PC-3 (cell line): ENCODE results near the gene BRWD1. TPM values are rescaled to one million over a fixed set of nuclear protein-coding genes. Genes with fewer than 3 reads are reported as not detected.
A peak's percentile ranks its signal among the peaks of the same experiment; 100 is the strongest.

Experiments used
- ATAC-seq: fragments of 200-7000 bp; cut with Tn5 transposase; 2 replicates; pipeline ENCODE4 v1.9.1; 2020; ENCODE audit warnings: mild to moderate bottlenecking, moderate library complexity
- BruUV-seq: library from RNA; stranded (reverse); fragments of 400-500 nt; replicated peaks from 2 replicates; lab custom pipeline; 2021; lab: Mats Ljungman, UMichigan
- CTCF ChIA-PET: fragments of 300-600 bp; sonication (Branson Sonifier 250); formaldehyde crosslinking; loops from one replicate; lab custom pipeline; 2022; ENCODE audit warnings: antibody characterized with exemption; lab: Charles Lee
- POLR2A ChIA-PET: fragments of 300-600 bp; sonication (Branson Sonifier 250); formaldehyde crosslinking; loops from one replicate; lab custom pipeline; 2022; ENCODE audit warnings: antibody characterized with exemption; ENCODE audit not compliant: unreplicated experiment; lab: Charles Lee
- DNase-seq: peaks from one replicate; pipeline ENCODE4 v3.0.0-alpha.2; 2015
- H2AFZ ChIP-seq: fragments of 300-600 bp; sonication (generic); 2 replicates; pipeline ENCODE4 v1.6.0; 2016; ENCODE audit warnings: antibody characterized with exemption, low read length
- H3F3A ChIP-seq: fragments of 300-600 bp; sonication (generic); one replicate; pipeline ENCODE4 v1.6.0; 2017; ENCODE audit warnings: antibody characterized with exemption, low read length, control low read depth, mild to moderate bottlenecking; ENCODE audit not compliant: unreplicated experiment
- H3K27ac ChIP-seq: fragments of 300-600 bp; sonication (generic); 2 replicates; pipeline ENCODE4 v1.5.1; 2016; ENCODE audit warnings: mild to moderate bottlenecking, low read length
- H3K27me3 ChIP-seq: fragments of 300-600 bp; sonication (generic); 2 replicates; pipeline ENCODE4 v1.6.1; 2016; ENCODE audit warnings: low read length, mixed read lengths
- H3K36me3 ChIP-seq: fragments of 300-600 bp; sonication (generic); 2 replicates; pipeline ENCODE4 v1.6.1; 2016; ENCODE audit warnings: low read depth, mixed run types, low read length, mixed read lengths
- H3K4me1 ChIP-seq: fragments of 300-600 bp; sonication (generic); 2 replicates; pipeline ENCODE4 v1.5.1; 2016; ENCODE audit warnings: low read length; ENCODE audit not compliant: insufficient read depth
- H3K4me2 ChIP-seq: fragments of 300-600 bp; sonication (generic); 2 replicates; pipeline ENCODE4 v1.6.0; 2016; ENCODE audit warnings: low read length
- H3K4me3 ChIP-seq: fragments of 300-600 bp; sonication (generic); 2 replicates; pipeline ENCODE4 v1.5.1; 2016; ENCODE audit warnings: mild to moderate bottlenecking, low read length, mixed read lengths
- H3K79me2 ChIP-seq: fragments of 300-600 bp; sonication (generic); 2 replicates; pipeline ENCODE4 v1.6.1; 2017; ENCODE audit warnings: low read length, mixed read lengths
- H3K9ac ChIP-seq: fragments of 300-600 bp; sonication (generic); 2 replicates; pipeline ENCODE4 v1.6.0; 2016; ENCODE audit warnings: mild to moderate bottlenecking, low read length
- H3K9me2 ChIP-seq: fragments of 300-600 bp; sonication (generic); replicated peaks from 2 replicates; pipeline ENCODE4 v1.6.1; 2016; ENCODE audit warnings: mixed run types, low read length, mixed read lengths
- H3K9me3 ChIP-seq: fragments of 300-600 bp; sonication (generic); 2 replicates; pipeline ENCODE4 v1.6.1; 2016; ENCODE audit warnings: low read length, mixed read lengths
- H4K20me1 ChIP-seq: fragments of 300-600 bp; sonication (generic); 2 replicates; pipeline ENCODE4 v1.6.1; 2016; ENCODE audit warnings: low read length, mixed read lengths
- EZH2 ChIP-seq: fragments of 300-600 bp; sonication (generic); IDR thresholded peaks from one replicate; pipeline ENCODE4 v1.6.1; 2017; ENCODE audit warnings: antibody characterized with exemption, mild to moderate bottlenecking, low read length; ENCODE audit not compliant: unreplicated experiment
- EZH2phosphoT487 ChIP-seq: fragments of 300-600 bp; sonication (generic); IDR thresholded peaks from 2 replicates; pipeline ENCODE4 v1.6.1; 2018; ENCODE audit warnings: mild to moderate bottlenecking, antibody characterized with exemption, low read length, borderline replicate concordance
- intact Hi-C: fragments of 100-400 bp; cut with micrococcal nuclease; formaldehyde crosslinking; loops from 2 replicates; pipeline ENCODE4 v1.9.0; 2023
- total RNA-seq: library from RNA; depleted of rRNA; stranded (reverse); fragments of >200 nt; gene quantifications from 2 replicates; pipeline ENCODE4 v1.2.3, GENCODE V29; 2014
- TF ChIP-seq, protein P1 (sequence below): fragments of 300-600 bp; sonication (generic); conservative IDR thresholded peaks from 2 replicates; pipeline ENCODE4 v1.5.1; 2017; ENCODE audit warnings: antibody characterized with exemption, low read depth, mild to moderate bottlenecking, low read length

BRWD1 gene
- total RNA-seq, 1 experiment from 2014 or later, result 29.3 TPM

DNA sequence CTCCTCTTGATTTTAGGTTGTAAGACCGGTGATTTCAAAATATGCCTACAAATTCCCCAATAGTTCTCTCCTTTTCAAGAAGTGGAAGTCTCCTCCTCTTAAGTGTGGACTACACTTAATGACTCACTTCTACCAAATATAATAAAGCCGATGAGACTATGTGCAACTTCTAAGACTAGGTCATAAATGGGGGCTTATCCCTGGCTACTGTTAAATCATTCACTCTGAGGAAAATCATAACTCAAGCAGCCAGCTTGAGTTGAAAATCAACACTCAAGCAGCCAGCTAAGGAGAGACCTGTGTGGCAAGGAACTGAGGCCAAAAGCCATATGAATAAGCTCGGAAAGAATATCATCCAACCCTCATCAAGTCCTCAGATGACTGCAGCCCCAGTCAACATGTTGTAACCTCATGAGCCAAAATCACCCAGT, 80.6 kb downstream of the BRWD1 start:
- DNase-seq, result no peak
- Histone ChIP-seq H4K20me1 (0 out of 2 replicates have a peak, but pooled peaks cover 3% of the 10 kb centered on the region), H3K27me3 (no peaks in the 10 kb centered on the region), H3K4me1 (no peaks in the 10 kb centered on the region), H2AFZ (no peak overlapping the region), H3K4me3 (no peak overlapping the region), H3K36me3 (peaks cover 49% of the 10 kb centered on the region), H3K9me3 (no peaks in the 10 kb centered on the region), H3K9ac (no peak overlapping the region), H3K9me2 (no peaks in the 10 kb centered on the region), H3F3A (no peaks in the 10 kb centered on the region), H3K79me2 (no peaks in the 10 kb centered on the region), H3K4me2 (no peak overlapping the region), H3K27ac (no peak overlapping the region)
- ChIA-PET POLR2A (no interaction called here), CTCF (no interaction called here)
- intact Hi-C loops, result loop anchor here (5.0 kb wide), 1 partner anchor 41 kb away; no protein-coding TSS in a partner anchor
- no TSS peak for BruUV-seq
- TF ChIP-seq EZH2phosphoT487, result no peak
- no peak for TF ChIP-seq EZH2
- TF ChIP-seq, protein P1, sequence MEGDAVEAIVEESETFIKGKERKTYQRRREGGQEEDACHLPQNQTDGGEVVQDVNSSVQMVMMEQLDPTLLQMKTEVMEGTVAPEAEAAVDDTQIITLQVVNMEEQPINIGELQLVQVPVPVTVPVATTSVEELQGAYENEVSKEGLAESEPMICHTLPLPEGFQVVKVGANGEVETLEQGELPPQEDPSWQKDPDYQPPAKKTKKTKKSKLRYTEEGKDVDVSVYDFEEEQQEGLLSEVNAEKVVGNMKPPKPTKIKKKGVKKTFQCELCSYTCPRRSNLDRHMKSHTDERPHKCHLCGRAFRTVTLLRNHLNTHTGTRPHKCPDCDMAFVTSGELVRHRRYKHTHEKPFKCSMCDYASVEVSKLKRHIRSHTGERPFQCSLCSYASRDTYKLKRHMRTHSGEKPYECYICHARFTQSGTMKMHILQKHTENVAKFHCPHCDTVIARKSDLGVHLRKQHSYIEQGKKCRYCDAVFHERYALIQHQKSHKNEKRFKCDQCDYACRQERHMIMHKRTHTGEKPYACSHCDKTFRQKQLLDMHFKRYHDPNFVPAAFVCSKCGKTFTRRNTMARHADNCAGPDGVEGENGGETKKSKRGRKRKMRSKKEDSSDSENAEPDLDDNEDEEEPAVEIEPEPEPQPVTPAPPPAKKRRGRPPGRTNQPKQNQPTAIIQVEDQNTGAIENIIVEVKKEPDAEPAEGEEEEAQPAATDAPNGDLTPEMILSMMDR, result no peak
- peak; percentile 37 for ATAC-seq

DNA sequence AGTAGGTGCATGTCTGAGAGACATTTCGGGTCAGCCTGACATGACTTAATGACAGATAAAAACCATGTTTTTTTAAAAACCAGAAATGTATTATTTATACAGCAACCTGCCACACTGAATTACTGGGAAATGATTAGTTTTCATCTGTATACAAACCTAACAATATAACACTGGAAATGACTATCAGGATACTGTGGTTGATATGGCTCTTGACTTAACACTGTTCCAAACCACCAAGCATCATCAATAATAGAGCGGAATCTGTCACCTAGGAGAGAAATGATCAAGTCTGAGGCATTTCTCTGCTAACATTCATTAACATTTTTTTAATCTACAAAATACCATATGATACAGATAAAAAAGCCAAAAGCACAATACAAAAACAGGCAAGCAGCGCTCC, 88.5 kb downstream of the BRWD1 start:
- ChIA-PET POLR2A (no interaction called here), CTCF (no interaction called here)
- no peak overlapping the region for H2AFZ ChIP-seq
- no peaks in the 10 kb centered on the region for H4K20me1 ChIP-seq
- H3K27ac ChIP-seq, result no peak overlapping the region
- H3F3A ChIP-seq, result no peaks in the 10 kb centered on the region
- H3K27me3 ChIP-seq, result no peaks in the 10 kb centered on the region
- H3K79me2 ChIP-seq, result no peaks in the 10 kb centered on the region
- no TSS peak for BruUV-seq
- no peaks in the 10 kb centered on the region for H3K4me1 ChIP-seq
- no peak overlapping the region for H3K4me2 ChIP-seq
- H3K36me3 ChIP-seq, result peaks cover 24% of the 10 kb centered on the region
- no peak overlapping the region for H3K9ac ChIP-seq
- DNase-seq, result no peak
- H3K4me3 ChIP-seq, result no peak overlapping the region
- no peaks in the 10 kb centered on the region for H3K9me3 ChIP-seq
- ATAC-seq, result no peak
- intact Hi-C loops, result no loop called here
- TF ChIP-seq EZH2, result no peak
- no peaks in the 10 kb centered on the region for H3K9me2 ChIP-seq

DNA sequence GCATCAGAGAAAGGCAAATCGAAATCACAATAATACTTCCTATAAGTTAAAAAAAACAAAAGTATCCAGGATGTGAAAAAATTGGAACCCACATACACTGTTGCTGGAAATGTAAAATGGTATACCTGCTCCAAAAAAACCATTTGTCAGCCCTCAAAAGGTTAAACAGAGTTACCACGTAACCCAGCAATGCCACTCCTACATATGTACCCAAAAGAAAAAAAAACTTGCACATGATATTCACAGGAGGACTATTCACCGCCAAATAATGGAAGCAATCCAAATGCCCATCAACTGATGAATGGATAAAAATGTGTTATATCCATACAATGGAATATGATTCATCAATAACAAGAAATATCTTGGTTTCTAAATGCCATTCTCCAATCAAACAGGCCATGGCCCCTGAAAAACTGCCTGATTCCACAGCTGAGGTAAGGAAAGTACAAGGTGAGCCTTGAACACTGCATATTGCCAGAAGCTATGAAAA, 91.4 kb downstream of the BRWD1 start:
- H3K27me3 ChIP-seq, result no peaks in the 10 kb centered on the region
- H3K4me3 ChIP-seq, result no peak overlapping the region
- intact Hi-C loops, result no loop called here
- no peak overlapping the region for H3K4me2 ChIP-seq
- H3K9me3 ChIP-seq, result no peaks in the 10 kb centered on the region
- peaks cover 29% of the 10 kb centered on the region for H3K36me3 ChIP-seq
- TF ChIP-seq EZH2 (no peak), EZH2phosphoT487 (no peak)
- TF ChIP-seq, protein P1, result no peak
- no peak for ATAC-seq
- H2AFZ ChIP-seq, result no peak overlapping the region
- DNase-seq, result no peak
- no peaks in the 10 kb centered on the region for H3K79me2 ChIP-seq
- no peaks in the 10 kb centered on the region for H4K20me1 ChIP-seq
- H3K27ac ChIP-seq, result no peak overlapping the region
- CTCF ChIA-PET, result no interaction called here
- no peaks in the 10 kb centered on the region for H3K4me1 ChIP-seq
- POLR2A ChIA-PET, result no interaction called here
- no peaks in the 10 kb centered on the region for H3K9me2 ChIP-seq
- H3K9ac ChIP-seq, result no peak overlapping the region
- H3F3A ChIP-seq, result no peaks in the 10 kb centered on the region
- no TSS peak for BruUV-seq
